ENCODE results near the gene MTG1. TPM values are rescaled to one million over a fixed set of nuclear protein-coding genes. Genes with fewer than 3 reads are reported as not detected.
A peak's percentile ranks its signal among the peaks of the same experiment; 100 is the strongest.
"Not testable (repeated sequence)": the region's sequence is repeated elsewhere in the genome, so short reads cannot be mapped to it uniquely, and the experiment has no call there.

The MTG1 gene
- total RNA-seq, 1 donor from 2014 or later, result 90.5 TPM

- Mint-ChIP-seq H3K4me1 (no peaks in the 10 kb centered on the region), H3K9me3 (peaks cover 71% of the 10 kb centered on the region), H3K36me3 (peaks cover 32% of the 10 kb centered on the region), H3K27ac (no peak overlapping the region), H3K27me3 (ENCODE audit: low read depth) (no peaks in the 10 kb centered on the region), H3K4me3 (no peak overlapping the region)
- peak in 1 of 2 experiments; percentile 28 for DNase-seq (ENCODE audit: low spot score in 2 of 2, unreplicated experiment in 2 of 2)
- TF ChIP-seq CTCF (IDR thresholded peaks at IDR 0.05; ENCODE audit: unreplicated experiment), result no peak
Measured at GRCh38 chr10:133465950-133466474, 72.1 kb downstream of the MTG1 start.

GRCh38 chr10:133466683-133467275, 72.8 kb downstream of the MTG1 start:
- no peak for TF ChIP-seq CTCF (IDR thresholded peaks at IDR 0.05; ENCODE audit: unreplicated experiment)
- Mint-ChIP-seq H3K36me3 (peaks cover 25% of the 10 kb centered on the region), H3K27ac (no peak overlapping the region), H3K4me1 (no peaks in the 10 kb centered on the region), H3K27me3 (ENCODE audit: low read depth) (no peaks in the 10 kb centered on the region), H3K4me3 (no peak overlapping the region), H3K9me3 (peaks cover 72% of the 10 kb centered on the region)
- DNase-seq (ENCODE audit: low spot score in 2 of 2, unreplicated experiment in 2 of 2), result no peak

- no peak for DNase-seq (ENCODE audit: low spot score in 2 of 2, unreplicated experiment in 2 of 2)
- no peak for TF ChIP-seq CTCF (IDR thresholded peaks at IDR 0.05; ENCODE audit: unreplicated experiment)
- Mint-ChIP-seq H3K9me3 (peaks cover 70% of the 10 kb centered on the region), H3K36me3 (peaks cover 25% of the 10 kb centered on the region), H3K4me1 (no peaks in the 10 kb centered on the region), H3K4me3 (no peak overlapping the region), H3K27me3 (ENCODE audit: low read depth) (no peaks in the 10 kb centered on the region), H3K27ac (no peak overlapping the region)
Measured at GRCh38 chr10:133467286-133467911, 73.4 kb downstream of the MTG1 start.

- not testable (repeated sequence) for H3K27me3 Mint-ChIP-seq (ENCODE audit: low read depth)
- Mint-ChIP-seq H3K9me3 (peaks cover 64% of the 10 kb centered on the region), H3K36me3 (peaks cover 22% of the 10 kb centered on the region)
Measured at GRCh38 chr10:133469205-133469604, 75.2 kb downstream of the MTG1 start.

GRCh38 chr10:133471300-133472109, 77.5 kb downstream of the MTG1 start:
- peaks cover 70% of the 10 kb centered on the region for H3K9me3 Mint-ChIP-seq
- peaks cover 19% of the 10 kb centered on the region for H3K36me3 Mint-ChIP-seq
- H3K4me1 Mint-ChIP-seq, result no peaks in the 10 kb centered on the region
- no peak overlapping the region for H3K4me3 Mint-ChIP-seq
- no peak overlapping the region for H3K27ac Mint-ChIP-seq
- no peak for DNase-seq (ENCODE audit: low spot score in 2 of 2, unreplicated experiment in 2 of 2)
- no peak for TF ChIP-seq CTCF (IDR thresholded peaks at IDR 0.05; ENCODE audit: unreplicated experiment)
- H3K27me3 Mint-ChIP-seq (ENCODE audit: low read depth), result no peaks in the 10 kb centered on the region

More at GRCh38 chr10:133469205-133469604, 75.2 kb downstream of the MTG1 start:
- not testable (repeated sequence) for DNase-seq (ENCODE audit: low spot score in 2 of 2, unreplicated experiment in 2 of 2); H3K27ac Mint-ChIP-seq; H3K4me1 Mint-ChIP-seq; H3K4me3 Mint-ChIP-seq

Small RNA genes within 50 kb of the gene (microRNA-seq; reads per million reads assigned to microRNA genes)
- 2.1 reads per million for gene MIR3944

Other genes starting within 250 kb of the MTG1 start
- gene KNDC1, start 233.9 kb upstream of the MTG1 start, total RNA-seq, result 20.3 to 23.7 TPM (median 21.0 TPM) in 3 replicates
- not detected in 3 replicates for gene UTF1, start 163.9 kb upstream of the MTG1 start, total RNA-seq
- gene VENTX, start 156.3 kb upstream of the MTG1 start, total RNA-seq, result 0.07 to 0.09 TPM in 2 of 3 replicates, not detected in the other
- 14.3 to 16.9 TPM (median 16.9 TPM) in 3 replicates for gene ADAM8, start 117.3 kb upstream of the MTG1 start, total RNA-seq
- gene TUBGCP2, start 85.3 kb upstream of the MTG1 start, total RNA-seq, result 69.6 to 81.0 TPM (median 70.9 TPM) in 3 replicates
- gene ZNF511, start 85.2 kb upstream of the MTG1 start, total RNA-seq, result 38.6 to 44.9 TPM (median 39.5 TPM) in 3 replicates
- gene CALY, start 57.3 kb upstream of the MTG1 start, total RNA-seq, result 2.1 to 3.7 TPM (median 2.1 TPM) in 3 replicates
- gene PRAP1, start 46.8 kb upstream of the MTG1 start, total RNA-seq, result 0.25 to 0.49 TPM in 2 of 3 replicates, not detected in the other
- gene FUOM, start 36.1 kb upstream of the MTG1 start, total RNA-seq, result 38.0 to 42.6 TPM (median 41.3 TPM) in 3 replicates
- gene ECHS1, start 20.8 kb upstream of the MTG1 start, total RNA-seq, result 69.8 to 74.9 TPM (median 70.0 TPM) in 3 replicates
- 7.5 to 9.5 TPM (median 8.0 TPM) in 3 replicates for gene PAOX, start 14.9 kb upstream of the MTG1 start, total RNA-seq
- gene SPRN, start 30.5 kb downstream of the MTG1 start, total RNA-seq, result 0.50 to 0.69 TPM (median 0.55 TPM) in 3 replicates
- 4.1 to 4.7 TPM (median 4.4 TPM) in 3 replicates for gene SCART1, start 59.8 kb downstream of the MTG1 start, total RNA-seq
- 2.1 to 3.5 TPM (median 2.8 TPM) in 3 replicates for gene CYP2E1, start 133.2 kb downstream of the MTG1 start, total RNA-seq
- not detected in 3 replicates for gene SYCE1, start 171.4 kb downstream of the MTG1 start, total RNA-seq
- gene FRG2B, start 232.6 kb downstream of the MTG1 start, total RNA-seq, result not detected in 3 replicates